DND-41 (cell line): ENCODE results near the gene MARVELD3.
"Not testable (repeated sequence)": the region's sequence is repeated elsewhere in the genome, so short reads cannot be mapped to it uniquely, and the experiment has no call there.

ENCODE experiments used
- ATAC-seq: fragments of 200-7000 bp; cut with Tn5 transposase; 3 replicates; pipeline ENCODE4 v1.9.1; 2021; ENCODE audit warnings: low read depth; ENCODE audit not compliant: insufficient read depth
- DNase-seq: peaks from one replicate; pipeline ENCODE4 v3.0.0-alpha.2; 2020
- H2AFZ ChIP-seq: 2 replicates; pipeline ENCODE4 v1.6.0; 2012; ENCODE audit warnings: low read depth, low read length
- H3K27ac ChIP-seq: 2 replicates; pipeline ENCODE4 v1.5.1; 2012; ENCODE audit warnings: low read length, inconsistent platforms
- H3K27me3 ChIP-seq: fragments of 200-600 bp; sonication (generic); 2 replicates; pipeline ENCODE4 v1.6.0; 2012; ENCODE audit warnings: low read length, mild to moderate bottlenecking, inconsistent platforms; ENCODE audit not compliant: insufficient read depth, poor library complexity
- H3K36me3 ChIP-seq: 2 replicates; pipeline ENCODE4 v1.5.1; 2012; ENCODE audit warnings: low read length, inconsistent platforms; ENCODE audit not compliant: insufficient read depth
- H3K4me1 ChIP-seq: 2 replicates; pipeline ENCODE4 v1.5.1; 2012; ENCODE audit warnings: mild to moderate bottlenecking, low read length; ENCODE audit not compliant: insufficient read depth
- H3K4me2 ChIP-seq: 2 replicates; pipeline ENCODE4 v1.6.0; 2012; ENCODE audit warnings: mild to moderate bottlenecking, moderate library complexity, low read length, inconsistent platforms; ENCODE audit not compliant: insufficient read depth
- H3K4me3 ChIP-seq, 2 experiments: fragments of 200-600 bp in 1 of 2; shearing (Covaris generic) in 1 of 2; 2 replicates each; pipeline ENCODE4 v1.5.1; 2012 to 2016; ENCODE audit warnings: inconsistent platforms in 2 of 2, low read length in 2 of 2, mild to moderate bottlenecking in 2 of 2, low read depth in 1 of 2, moderate library complexity in 1 of 2
- H3K79me2 ChIP-seq: 2 replicates; pipeline ENCODE4 v1.6.0; 2012; ENCODE audit warnings: low read length, inconsistent platforms; ENCODE audit not compliant: insufficient read depth
- H3K9ac ChIP-seq: 2 replicates; pipeline ENCODE4 v1.6.0; 2012; ENCODE audit warnings: low read depth, mild to moderate bottlenecking, inconsistent platforms, low read length, moderate library complexity
- H3K9me3 ChIP-seq: 2 replicates; pipeline ENCODE4 v1.5.1; 2012; ENCODE audit warnings: low read length, moderate library complexity, mild to moderate bottlenecking, inconsistent platforms; ENCODE audit not compliant: insufficient read depth, severe bottlenecking
- H4K20me1 ChIP-seq: 2 replicates; pipeline ENCODE4 v1.6.0; 2012; ENCODE audit warnings: low read length; ENCODE audit not compliant: insufficient read depth
- CTCF ChIP-seq: IDR thresholded peaks from 2 replicates; pipeline ENCODE4 v1.5.1; 2012; ENCODE audit warnings: borderline replicate concordance, low read length, moderate library complexity, mild to moderate bottlenecking; ENCODE audit not compliant: poor library complexity, severe bottlenecking; ENCODE audit errors: extremely low read depth
- EZH2 ChIP-seq: IDR thresholded peaks from 3 replicates; pipeline ENCODE4 v1.6.1; 2012; ENCODE audit warnings: borderline replicate concordance, low read depth, mild to moderate bottlenecking, moderate library complexity, low read length, inconsistent platforms; ENCODE audit not compliant: severe bottlenecking

The MARVELD3 gene

GRCh38 chr16:71594000-71594646, 31.9 kb upstream of the MARVELD3 start:
- Histone ChIP-seq H3K27ac (no peak overlapping the region), H3K9ac (no peak overlapping the region), H3K36me3 (no peaks in the 10 kb centered on the region), H2AFZ (no peak overlapping the region), H4K20me1 (no peaks in the 10 kb centered on the region), H3K79me2 (no peaks in the 10 kb centered on the region), H3K27me3 (no peaks in the 10 kb centered on the region), H3K4me2 (no peak overlapping the region), H3K4me1 (no peaks in the 10 kb centered on the region), H3K9me3 (no peaks in the 10 kb centered on the region), H3K4me3 (no peak overlapping the region)
- TF ChIP-seq CTCF (no peak), EZH2 (no peak)
- ATAC-seq = no peak
- DNase-seq = no peak

- H2AFZ ChIP-seq, H3K27ac ChIP-seq, ATAC-seq, H3K27me3 ChIP-seq, H3K4me1 ChIP-seq, H4K20me1 ChIP-seq, H3K9ac ChIP-seq, H3K79me2 ChIP-seq, H3K36me3 ChIP-seq, DNase-seq, H3K4me2 ChIP-seq, H3K4me3 ChIP-seq, H3K9me3 ChIP-seq: not testable (repeated sequence)
Observed at GRCh38 chr16:71595340-71595826, 30.6 kb upstream of the MARVELD3 start.

- H3K27me3 ChIP-seq, H3K9ac ChIP-seq, H3K4me2 ChIP-seq, ATAC-seq, H4K20me1 ChIP-seq, H2AFZ ChIP-seq, H3K4me3 ChIP-seq, H3K27ac ChIP-seq, DNase-seq, H3K9me3 ChIP-seq, H3K79me2 ChIP-seq, H3K36me3 ChIP-seq, H3K4me1 ChIP-seq: not testable (repeated sequence)
Observed at GRCh38 chr16:71598426-71598825, 27.6 kb upstream of the MARVELD3 start.

GRCh38 chr16:71600822-71601221, 25.2 kb upstream of the MARVELD3 start:
- H3K27ac ChIP-seq = no peak overlapping the region
- H3K4me3 ChIP-seq = no peak overlapping the region
- no peak overlapping the region for H3K9ac ChIP-seq
- no peaks in the 10 kb centered on the region for H3K9me3 ChIP-seq
- no peaks in the 10 kb centered on the region for H3K36me3 ChIP-seq
- no peaks in the 10 kb centered on the region for H3K27me3 ChIP-seq
- H2AFZ ChIP-seq = no peak overlapping the region
- H3K79me2 ChIP-seq = no peaks in the 10 kb centered on the region
- TF ChIP-seq CTCF (no peak), EZH2 (no peak)
- H4K20me1 ChIP-seq = no peaks in the 10 kb centered on the region
- H3K4me2 ChIP-seq = no peak overlapping the region
- no peaks in the 10 kb centered on the region for H3K4me1 ChIP-seq
- no peak for ATAC-seq
- DNase-seq = no peak
